Osteocyte (in vitro differentiated cells): Measurements from ENCODE around the gene ACAD9. TPM values are rescaled to one million over a fixed set of nuclear protein-coding genes. Genes with fewer than 3 reads are reported as not detected.
A peak's percentile ranks its signal among the peaks of the same experiment; 100 is the strongest.
"Not testable (repeated sequence)": the region's sequence is repeated elsewhere in the genome, so short reads cannot be mapped to it uniquely, and the experiment has no call there.

Source experiments
- DNase-seq: peaks from one replicate; pipeline ENCODE4 v3.0.0; 2021; ENCODE audit warnings: mixed read lengths; ENCODE audit not compliant: unreplicated experiment; ENCODE audit errors: extremely low spot score
- H3K27ac Mint-ChIP-seq: one replicate; pipeline ENCODE4 v1.8.0; 2021; ENCODE audit warnings: mild to moderate bottlenecking, mixed read lengths; ENCODE audit not compliant: unreplicated experiment
- H3K27me3 Mint-ChIP-seq: one replicate; pipeline ENCODE4 v1.8.0; 2021; ENCODE audit warnings: mixed read lengths; ENCODE audit not compliant: unreplicated experiment
- H3K36me3 Mint-ChIP-seq: one replicate; pipeline ENCODE4 v1.8.0; 2021; ENCODE audit warnings: mixed read lengths; ENCODE audit not compliant: unreplicated experiment
- H3K4me1 Mint-ChIP-seq: one replicate; pipeline ENCODE4 v1.8.0; 2021; ENCODE audit warnings: mixed read lengths; ENCODE audit not compliant: unreplicated experiment
- H3K4me3 Mint-ChIP-seq: one replicate; pipeline ENCODE4 v1.8.0; 2021; ENCODE audit warnings: mild to moderate bottlenecking, moderate library complexity, mixed read lengths; ENCODE audit not compliant: unreplicated experiment
- H3K9me3 Mint-ChIP-seq: one replicate; pipeline ENCODE4 v1.8.0; 2021; ENCODE audit warnings: mixed read lengths; ENCODE audit not compliant: unreplicated experiment
- total RNA-seq: library from RNA; stranded (reverse); gene quantifications from 2 replicates; pipeline ENCODE4 v1.2.1, GENCODE V29; 2021
- TF ChIP-seq, protein P1 (sequence below): fragments of 200-600 bp; sonication (generic); IDR thresholded peaks from 2 replicates; pipeline ENCODE4 v1.5.0; 2021; ENCODE audit warnings: antibody characterized with exemption, mild to moderate bottlenecking, moderate library complexity

ACAD9 gene
- total RNA-seq, 1 donor from 2014 or later: 45.4 TPM

DNA sequence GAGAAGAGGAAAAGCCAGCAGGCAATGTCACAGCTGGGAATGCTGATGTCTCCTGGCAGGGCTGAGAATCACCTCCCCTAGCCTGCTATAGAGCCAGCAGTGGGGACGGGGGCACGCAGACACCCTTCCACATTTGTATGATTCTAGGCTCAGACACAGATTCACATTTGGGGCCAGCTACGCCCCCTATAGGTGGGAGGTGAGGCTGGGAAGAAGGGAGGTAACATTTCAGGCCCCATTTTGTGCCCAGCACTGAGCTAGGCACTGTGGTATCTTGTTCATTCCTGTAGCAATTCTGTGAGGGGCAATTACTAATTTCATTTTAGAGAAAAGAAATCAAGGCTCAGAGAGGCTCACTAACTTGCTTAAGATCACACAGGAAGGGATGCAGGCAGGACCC, 15.9 kb upstream of the ACAD9 start:
- Mint-ChIP-seq H3K4me1 (no peaks in the 10 kb centered on the region), H3K4me3 (no peak overlapping the region)

DNA sequence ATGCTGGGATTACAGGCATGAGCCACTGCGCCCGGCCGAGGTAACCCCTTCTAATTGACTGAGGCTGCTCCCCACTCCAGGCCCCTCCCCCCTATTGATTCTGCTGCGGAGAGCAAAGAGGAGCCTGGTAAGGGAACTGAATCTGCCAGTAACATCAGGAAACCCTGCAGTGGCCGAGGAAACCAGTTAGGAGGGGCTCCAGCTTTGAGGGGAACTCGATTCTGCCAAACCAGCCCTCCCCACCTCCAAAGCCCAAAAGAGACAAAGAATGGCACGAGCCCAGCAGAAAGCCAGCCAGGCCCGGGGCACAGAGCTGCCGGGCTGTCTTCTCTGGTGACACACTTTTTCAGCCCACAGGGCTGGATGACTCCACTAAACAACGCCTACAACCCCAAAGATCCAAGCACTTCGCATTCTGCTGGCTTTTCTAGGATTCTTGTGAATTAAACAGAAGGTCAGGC, 15.0 kb upstream of the ACAD9 start:
- TF ChIP-seq, protein P1, sequence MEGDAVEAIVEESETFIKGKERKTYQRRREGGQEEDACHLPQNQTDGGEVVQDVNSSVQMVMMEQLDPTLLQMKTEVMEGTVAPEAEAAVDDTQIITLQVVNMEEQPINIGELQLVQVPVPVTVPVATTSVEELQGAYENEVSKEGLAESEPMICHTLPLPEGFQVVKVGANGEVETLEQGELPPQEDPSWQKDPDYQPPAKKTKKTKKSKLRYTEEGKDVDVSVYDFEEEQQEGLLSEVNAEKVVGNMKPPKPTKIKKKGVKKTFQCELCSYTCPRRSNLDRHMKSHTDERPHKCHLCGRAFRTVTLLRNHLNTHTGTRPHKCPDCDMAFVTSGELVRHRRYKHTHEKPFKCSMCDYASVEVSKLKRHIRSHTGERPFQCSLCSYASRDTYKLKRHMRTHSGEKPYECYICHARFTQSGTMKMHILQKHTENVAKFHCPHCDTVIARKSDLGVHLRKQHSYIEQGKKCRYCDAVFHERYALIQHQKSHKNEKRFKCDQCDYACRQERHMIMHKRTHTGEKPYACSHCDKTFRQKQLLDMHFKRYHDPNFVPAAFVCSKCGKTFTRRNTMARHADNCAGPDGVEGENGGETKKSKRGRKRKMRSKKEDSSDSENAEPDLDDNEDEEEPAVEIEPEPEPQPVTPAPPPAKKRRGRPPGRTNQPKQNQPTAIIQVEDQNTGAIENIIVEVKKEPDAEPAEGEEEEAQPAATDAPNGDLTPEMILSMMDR: no peak
- no peak overlapping the region for H3K4me3 Mint-ChIP-seq

More for the DNA sequence above, 15.9 kb upstream of the ACAD9 start:
- DNase-seq: no peak
- peaks cover 7% of the 10 kb centered on the region for H3K9me3 Mint-ChIP-seq
- peaks cover 6% of the 10 kb centered on the region for H3K36me3 Mint-ChIP-seq
- H3K27me3 Mint-ChIP-seq: no peaks in the 10 kb centered on the region
- H3K27ac Mint-ChIP-seq: no peak overlapping the region
- TF ChIP-seq, protein P1: peak; percentile 32

DNA sequence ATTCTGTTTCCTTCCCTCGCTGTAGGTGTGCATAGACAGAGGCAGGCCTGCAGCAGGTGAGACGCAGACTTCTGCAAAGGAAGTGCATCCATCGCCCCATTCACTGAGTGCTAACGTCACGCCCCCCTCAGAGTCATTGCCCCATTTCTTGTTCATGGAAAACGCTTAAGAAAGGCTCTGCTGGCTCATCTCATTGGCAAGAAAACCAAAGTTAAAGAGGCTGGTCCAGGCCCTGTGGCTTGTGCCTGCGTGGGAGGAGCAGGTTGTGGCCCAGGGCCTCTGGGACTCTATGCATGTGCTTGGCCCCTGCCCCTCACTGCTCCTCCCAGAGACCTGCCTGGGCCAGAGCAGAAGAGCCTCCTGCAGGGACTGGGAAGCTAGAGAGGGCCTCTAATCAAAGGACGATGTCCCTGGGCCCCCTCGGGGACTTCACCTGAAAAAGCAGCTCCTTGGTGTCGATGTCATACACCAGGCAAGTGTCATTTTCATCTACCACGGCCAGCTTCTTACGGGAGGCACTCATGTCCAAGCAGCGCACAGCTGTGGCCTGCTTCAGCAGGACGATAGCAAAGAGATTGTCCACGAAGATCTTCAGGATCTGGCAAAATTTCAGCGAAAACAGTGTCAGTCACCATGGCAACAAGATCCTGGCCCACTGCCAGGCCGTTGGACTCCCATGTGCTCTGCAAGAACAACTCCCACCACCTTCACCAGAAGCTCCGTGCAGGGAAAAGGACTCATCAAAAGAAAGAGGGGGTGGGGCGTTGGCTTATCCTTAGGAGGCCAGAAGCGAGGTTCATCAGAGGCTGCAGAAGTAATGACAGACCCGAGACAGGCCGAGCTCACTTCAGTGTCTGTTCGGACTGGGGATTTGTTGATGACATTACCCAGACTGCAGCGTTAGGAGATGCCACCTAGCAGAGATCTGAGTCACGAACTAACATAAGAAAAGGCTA, 14.3 kb upstream of the ACAD9 start:
- not testable (repeated sequence) for H3K27me3 Mint-ChIP-seq, H3K4me1 Mint-ChIP-seq, H3K36me3 Mint-ChIP-seq, H3K9me3 Mint-ChIP-seq, H3K4me3 Mint-ChIP-seq, DNase-seq, H3K27ac Mint-ChIP-seq

More for the DNA sequence above, 15.0 kb upstream of the ACAD9 start:
- no peak overlapping the region for H3K27ac Mint-ChIP-seq
- no peak for DNase-seq
- no peaks in the 10 kb centered on the region for H3K27me3 Mint-ChIP-seq
- peaks cover 3% of the 10 kb centered on the region for H3K9me3 Mint-ChIP-seq
- H3K4me1 Mint-ChIP-seq: no peaks in the 10 kb centered on the region
- H3K36me3 Mint-ChIP-seq: peaks cover 3% of the 10 kb centered on the region

DNA sequence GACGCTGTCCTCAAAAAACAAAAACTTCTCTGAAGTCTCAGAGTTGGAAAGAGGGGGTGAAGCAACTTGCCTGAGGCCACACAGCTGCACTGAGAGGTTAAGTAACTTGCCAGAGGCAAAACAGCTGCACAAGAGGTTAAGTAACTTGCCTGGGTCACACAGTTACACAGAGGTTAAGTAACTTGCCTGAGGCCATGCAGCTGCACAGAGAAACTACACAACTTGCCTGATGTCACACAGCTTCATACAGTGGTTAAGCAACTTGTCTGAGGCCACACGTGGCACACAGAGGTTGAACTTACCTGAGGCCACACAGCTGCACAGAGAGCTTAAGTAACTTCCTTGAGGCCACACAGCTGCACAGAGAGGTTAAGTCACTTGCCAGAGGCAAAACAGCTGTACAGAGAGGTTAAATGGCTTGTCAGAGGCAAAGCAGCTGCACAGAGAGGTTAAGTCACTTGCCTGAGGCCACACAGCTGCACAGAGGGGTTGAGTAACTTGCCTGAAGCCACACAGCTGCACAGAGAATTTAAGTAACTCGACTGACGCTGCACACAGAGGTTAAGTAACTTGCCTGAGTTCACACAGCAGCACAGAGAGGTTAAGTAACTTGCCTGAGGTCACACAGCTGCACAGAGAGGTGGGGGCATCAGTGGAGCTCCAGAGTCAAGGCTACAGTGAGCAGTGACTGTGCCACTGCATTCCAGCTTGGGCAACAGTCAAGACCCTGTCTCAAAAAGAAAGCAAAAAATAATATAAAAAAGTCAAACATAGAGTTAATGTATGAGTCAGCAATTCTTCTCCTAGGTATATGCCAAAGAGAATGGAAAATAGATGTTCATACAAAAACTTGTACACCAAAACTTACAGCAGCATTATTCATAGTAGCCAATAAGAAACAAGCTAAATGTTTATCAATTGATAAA, 12.0 kb upstream of the ACAD9 start:
- no peak overlapping the region for H3K4me3 Mint-ChIP-seq
- H3K27me3 Mint-ChIP-seq: no peaks in the 10 kb centered on the region
- no peak for DNase-seq
- no peaks in the 10 kb centered on the region for H3K9me3 Mint-ChIP-seq
- no peak overlapping the region for H3K27ac Mint-ChIP-seq
- TF ChIP-seq, protein P1: no peak
- H3K4me1 Mint-ChIP-seq: no peaks in the 10 kb centered on the region
- H3K36me3 Mint-ChIP-seq: no peaks in the 10 kb centered on the region

DNA sequence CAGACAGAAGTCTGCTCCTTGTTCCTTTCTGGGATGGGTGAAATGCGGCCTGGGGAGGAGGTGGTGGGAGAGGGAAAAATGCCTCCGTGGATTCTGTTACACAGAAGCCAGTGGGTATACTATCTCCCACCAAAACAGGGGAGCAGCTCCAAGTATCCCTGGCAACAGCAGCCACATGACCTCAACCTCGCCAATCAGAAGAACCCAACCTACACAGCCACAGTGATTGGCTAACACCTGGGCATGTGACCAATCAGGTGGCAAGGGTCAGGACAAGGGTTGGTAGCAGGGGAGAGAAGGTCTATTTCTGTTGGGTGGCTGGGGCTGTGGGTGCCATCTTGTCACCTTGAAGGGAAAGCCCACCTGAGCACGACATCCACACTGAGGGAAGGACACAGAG, 9.1 kb upstream of the ACAD9 start:
- H3K9me3 Mint-ChIP-seq: no peaks in the 10 kb centered on the region
- H3K27me3 Mint-ChIP-seq: peaks cover 8% of the 10 kb centered on the region
- no peaks in the 10 kb centered on the region for H3K4me1 Mint-ChIP-seq
- DNase-seq: no peak
- H3K36me3 Mint-ChIP-seq: no peaks in the 10 kb centered on the region
- H3K4me3 Mint-ChIP-seq: no peak overlapping the region
- TF ChIP-seq, protein P1: no peak
- H3K27ac Mint-ChIP-seq: no peak overlapping the region
